HuH-7.5 (cell line): ENCODE measurements around the gene RTKN2.

Experiments used
- DNase-seq: peaks from one replicate; pipeline ENCODE4 v3.0.0; 2011; ENCODE audit warnings: low spot score

Gene RTKN2

DNA sequence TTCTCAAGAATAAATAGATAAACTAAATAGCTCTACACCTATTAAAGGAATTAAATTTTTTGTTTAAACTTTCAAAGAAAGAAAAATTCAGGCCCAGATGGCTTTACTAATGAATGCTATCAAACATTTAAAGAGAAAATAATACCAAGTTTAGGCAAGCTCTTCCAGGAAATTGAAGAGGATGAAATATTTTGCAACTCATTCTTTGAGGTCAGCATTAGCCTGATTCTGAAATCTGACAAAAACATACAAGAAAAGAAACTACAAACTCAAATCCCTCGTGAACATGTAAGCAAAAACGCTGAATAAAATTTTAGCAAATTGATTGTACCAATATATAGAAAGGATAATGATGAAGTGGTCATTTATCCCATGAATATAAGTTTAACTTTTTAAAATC, 93.4 kb downstream of the RTKN2 start:
- no peak for DNase-seq

- DNase-seq = no peak
Observed at GRCh38 chr10:62172465-62172864, 96.2 kb downstream of the RTKN2 start.

DNA sequence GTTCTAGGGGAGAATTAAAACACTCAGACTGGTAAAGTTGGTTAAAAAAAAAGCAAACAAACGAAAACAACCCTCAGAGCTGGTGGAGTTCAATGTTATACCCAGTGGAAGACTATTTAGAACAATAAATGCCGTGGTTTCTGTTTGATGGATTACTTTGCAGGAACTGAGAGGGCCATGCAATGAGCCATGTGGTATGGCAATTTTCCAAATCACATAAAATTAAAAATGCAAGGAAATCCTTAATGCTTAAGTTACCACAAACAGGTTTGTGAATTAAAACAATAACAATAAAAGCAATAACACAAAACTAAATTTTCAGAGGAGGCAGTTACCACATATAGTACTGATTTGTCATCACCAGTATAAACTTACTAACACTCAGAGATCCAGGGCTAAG, 96.9 kb downstream of the RTKN2 start:
- no peak for DNase-seq

GRCh38 chr10:62170732-62171131, 97.9 kb downstream of the RTKN2 start:
- no peak for DNase-seq

- no peak for DNase-seq
Observed at GRCh38 chr10:62166331-62167131, 102.1 kb downstream of the RTKN2 start.

GRCh38 chr10:62165803-62166202, 102.8 kb downstream of the RTKN2 start:
- DNase-seq = no peak

DNA sequence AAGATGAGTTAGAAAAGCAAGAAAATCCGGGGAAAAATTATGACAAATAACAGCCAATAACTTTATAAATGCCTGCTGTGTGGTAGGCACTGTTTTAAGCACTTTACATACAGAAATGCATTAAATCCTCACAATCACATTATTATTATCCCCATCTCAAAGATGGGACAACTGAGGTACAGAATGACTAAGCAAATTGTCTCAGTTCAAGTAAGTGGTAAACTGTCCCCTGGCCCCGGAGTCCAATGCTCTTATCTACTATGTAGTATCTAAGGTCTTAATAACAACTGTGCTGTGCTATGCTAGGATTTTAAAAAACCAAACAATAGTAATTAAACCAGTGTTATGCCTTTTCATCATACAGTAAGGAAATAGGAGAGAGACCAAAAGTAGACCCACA, 105.6 kb downstream of the RTKN2 start:
- DNase-seq = no peak

DNA sequence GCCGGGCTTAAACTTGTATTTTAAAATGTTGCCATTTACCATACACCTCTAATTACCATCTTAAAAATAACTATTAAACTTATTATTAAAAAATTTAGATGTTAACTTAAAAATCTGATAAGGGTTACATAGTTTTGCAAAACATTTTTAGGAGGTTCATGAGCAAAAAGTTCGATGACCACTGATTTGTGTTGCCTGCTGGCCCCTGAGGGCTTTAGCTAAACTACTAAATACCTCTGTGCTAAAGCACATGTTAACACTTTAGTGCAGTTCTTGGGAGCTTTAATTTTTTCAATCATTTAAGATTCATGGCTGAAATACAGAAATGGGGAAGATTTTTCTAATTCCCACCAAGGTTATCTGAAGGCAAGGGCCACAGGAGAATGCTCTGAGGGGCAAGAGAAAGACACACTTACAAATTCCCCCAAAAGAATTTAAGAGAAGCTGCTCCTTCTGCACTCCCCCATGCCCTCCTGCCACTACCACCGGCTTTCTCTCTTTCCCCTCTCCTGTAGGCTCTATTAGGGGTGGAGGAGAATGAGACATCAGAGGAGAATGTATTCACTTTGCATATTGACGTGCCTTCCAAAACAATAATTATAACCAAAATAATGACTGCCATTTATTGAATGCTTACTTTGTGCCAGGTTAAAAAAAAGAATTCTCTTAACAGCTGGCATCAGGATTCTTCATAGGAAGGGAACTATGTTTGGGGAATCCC, 106.2 kb downstream of the RTKN2 start:
- no peak for DNase-seq

DNA sequence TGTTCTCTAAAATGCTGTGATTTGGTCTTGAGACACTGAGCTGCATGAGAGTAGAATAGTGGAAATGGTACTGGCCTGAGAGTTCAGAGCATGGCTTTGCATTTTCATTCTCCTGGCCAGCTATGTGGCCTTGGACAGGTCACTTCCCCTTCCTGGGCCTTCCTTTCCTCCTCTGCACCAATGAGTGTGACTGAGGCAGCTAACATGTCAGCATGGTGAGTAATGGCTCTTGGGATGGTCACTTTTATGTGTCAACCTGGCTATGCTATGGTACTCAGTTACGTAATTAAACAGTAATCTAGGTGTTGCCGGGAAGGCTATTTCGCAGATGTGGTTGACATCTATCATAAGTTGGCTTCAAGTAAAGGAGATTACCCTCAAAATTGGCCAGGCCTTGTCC, 109.3 kb downstream of the RTKN2 start:
- no peak for DNase-seq

DNA sequence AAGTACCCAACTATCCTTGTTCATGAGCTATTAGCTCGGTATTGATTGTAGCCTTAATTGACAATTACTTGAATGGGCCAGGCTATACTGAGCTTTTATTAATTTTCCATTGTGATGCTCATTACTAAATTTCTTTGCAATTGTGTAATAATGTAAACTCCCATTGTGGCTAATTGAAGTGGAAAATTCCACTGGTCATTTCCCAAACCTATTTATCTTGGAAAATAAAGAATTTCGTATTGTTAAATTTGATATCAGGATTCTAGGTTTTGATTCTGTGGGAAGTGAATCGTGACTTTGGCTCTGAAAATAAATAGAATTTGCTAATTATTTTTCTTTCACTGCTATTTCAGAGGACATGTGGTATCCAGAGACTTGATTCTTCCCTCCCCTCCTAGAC, 111.0 kb downstream of the RTKN2 start:
- DNase-seq = no peak

DNA sequence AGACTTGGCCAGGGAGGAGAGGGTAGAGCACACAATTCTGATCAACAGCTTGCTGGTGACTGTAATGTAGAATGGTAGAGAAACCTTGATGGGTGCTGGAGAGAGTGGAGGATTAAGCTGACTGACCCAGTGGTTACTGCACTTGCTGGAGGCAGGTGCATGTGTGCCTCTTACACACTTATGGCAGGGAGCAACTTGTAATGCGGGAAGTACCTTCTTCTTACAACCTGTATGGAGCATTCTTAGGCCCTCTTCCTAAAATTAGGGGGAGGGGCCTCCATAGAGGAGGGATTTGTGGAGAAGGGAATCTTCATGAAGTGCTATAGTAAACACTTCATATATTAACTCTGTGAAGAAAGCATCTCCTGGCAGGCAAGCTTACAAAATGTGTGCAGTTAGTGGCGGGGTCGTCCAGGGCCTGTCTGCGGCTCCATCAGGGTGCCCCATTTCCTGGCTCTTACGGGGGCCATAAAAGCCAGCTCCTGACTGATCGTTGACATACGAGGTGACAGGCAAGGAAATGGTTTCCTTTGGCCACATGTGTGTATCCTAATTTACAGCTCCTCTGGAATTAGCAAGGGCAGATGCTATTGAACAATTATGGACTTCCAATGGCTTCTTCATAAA, 113.5 kb downstream of the RTKN2 start:
- no peak for DNase-seq

- no peak for DNase-seq
Observed at GRCh38 chr10:62154231-62154630, 114.4 kb downstream of the RTKN2 start.

GRCh38 chr10:62153191-62153590, 115.5 kb downstream of the RTKN2 start:
- no peak for DNase-seq

- DNase-seq = no peak
Observed at GRCh38 chr10:62149621-62150020, 119.0 kb downstream of the RTKN2 start.

DNA sequence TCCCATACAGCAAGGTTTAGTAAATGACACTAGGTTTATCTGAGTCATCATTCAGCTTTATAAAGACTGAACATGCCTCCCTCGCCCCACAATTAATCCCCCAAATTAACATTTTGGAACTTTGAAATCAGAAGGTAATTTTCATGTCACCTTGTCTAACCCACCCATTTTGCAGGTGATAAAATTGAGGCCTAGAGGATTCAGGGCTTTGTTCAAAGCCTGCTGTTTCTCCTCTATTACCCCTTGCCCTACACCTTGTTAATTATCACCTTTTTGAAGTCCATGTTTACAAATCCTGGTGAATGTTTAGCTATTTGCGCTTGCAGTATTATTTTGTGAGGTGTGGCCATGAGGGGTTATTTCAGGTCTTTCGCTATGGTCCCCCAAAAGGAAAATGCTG, 120.5 kb downstream of the RTKN2 start:
- no peak for DNase-seq

DNA sequence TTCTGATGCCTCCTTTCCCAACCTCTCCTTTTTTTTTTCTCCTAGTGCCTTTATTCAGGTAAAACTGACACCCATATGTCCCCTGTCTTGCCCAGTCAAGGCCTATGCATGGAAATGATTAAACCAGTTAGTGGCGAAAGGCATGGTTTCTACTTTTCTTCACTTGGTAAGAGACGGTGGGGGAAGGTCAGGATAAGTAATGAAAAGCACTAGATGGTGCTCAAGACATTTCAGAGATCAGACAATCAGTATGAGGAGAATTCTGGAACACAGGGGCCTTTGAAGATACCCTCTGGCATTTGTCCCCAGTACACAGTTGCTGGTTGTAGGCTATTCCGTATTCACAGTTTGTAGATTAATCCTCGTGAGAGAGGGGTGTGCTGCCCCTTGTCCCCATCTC, 121.2 kb downstream of the RTKN2 start:
- no peak for DNase-seq

- DNase-seq = no peak
Observed at GRCh38 chr10:62136931-62137330, 131.7 kb downstream of the RTKN2 start.

DNA sequence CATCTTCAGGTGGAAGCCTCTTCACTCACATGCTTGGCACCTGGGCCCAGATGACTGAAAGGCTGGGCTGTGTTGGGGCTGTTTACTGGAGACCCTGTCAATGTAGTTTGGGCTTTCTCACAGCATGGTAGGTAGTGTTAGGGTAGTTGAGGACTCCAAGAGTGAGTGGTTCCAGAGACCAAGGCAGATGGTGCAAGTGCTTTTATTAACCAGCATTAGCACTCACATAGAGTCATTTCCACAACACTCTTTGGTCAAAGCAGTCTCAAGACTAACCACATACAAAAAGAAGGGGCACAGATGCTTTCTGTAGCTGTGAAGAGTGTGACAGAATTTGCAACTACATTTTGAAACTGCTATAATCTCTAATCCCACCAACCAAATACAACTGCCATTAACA, 135.0 kb downstream of the RTKN2 start:
- no peak for DNase-seq
